Right cardiac atrium (tissue), 5 donors: ENCODE data around the gene HAUS6. TPM values are rescaled to one million over a fixed set of nuclear protein-coding genes. Genes with fewer than 3 reads are reported as not detected.
A peak's percentile ranks its signal among the peaks of the same experiment; 100 is the strongest.
"Not testable (repeated sequence)": the region's sequence is repeated elsewhere in the genome, so short reads cannot be mapped to it uniquely, and the experiment has no call there.

Experiments
- ATAC-seq, 2 donors: fragments of 200-7000 bp; cut with Tn5 transposase; one replicate each; pipeline versions ENCODE4 v1.8.0 to v1.9.1; 2020; ENCODE audit warnings: moderate library complexity in 2 of 2, mild to moderate bottlenecking in 1 of 2
- DNase-seq, 3 donors: peaks; one replicate each; pipeline ENCODE4 v3.0.0-alpha.2; 2020
- H3K27ac ChIP-seq: one replicate; pipeline ENCODE4 v1.5.1; 2013; ENCODE audit warnings: mild to moderate bottlenecking, low read length, control low read depth, moderate library complexity
- H3K27me3 ChIP-seq: one replicate; pipeline ENCODE4 v1.6.1; 2013; ENCODE audit not compliant: control insufficient read depth, insufficient read depth
- H3K4me1 ChIP-seq: one replicate; pipeline ENCODE4 v1.6.1; 2013; ENCODE audit warnings: low read length; ENCODE audit not compliant: control insufficient read depth, insufficient read depth
- H3K4me3 ChIP-seq: one replicate; pipeline ENCODE4 v1.5.1; 2013; ENCODE audit warnings: low read length, control low read depth
- H3K9me3 ChIP-seq: one replicate; pipeline ENCODE4 v1.6.1; 2013; ENCODE audit warnings: low read length; ENCODE audit not compliant: control insufficient read depth
- WGBS: extraction: QIAGEN DNeasy Blood & Tissue Kit; methylation state at CpG from one replicate; pipeline ENCODE4 v1.1.7; 2013; 5-methylcytosine and 5-hydroxymethylcytosine counted together
- intact Hi-C, 4 donors: fragments of 100-400 bp; cut with DNase I; formaldehyde crosslinking; loops; one replicate each; pipeline versions ENCODE4 v1.11.0 to v1.14.0; 2022 to 2023
- polyA plus RNA-seq: library from polyadenylated mRNA; stranded (reverse); fragments of 200-250 nt; gene quantifications from one replicate; pipeline ENCODE4 v1.2.3, GENCODE V29; 2013
- total RNA-seq, 4 donors: library from RNA; stranded (reverse); fragmentation: NEBNext Ultra II Directional; extraction: Animal tissue kit (Norgen Biotek cat#: 25700); gene quantifications; one replicate each; pipeline ENCODE4 v1.2.1, GENCODE V29; 2021
- donor health status: healthy with polysubstance abuse.
- donor health status: DM: no; HTN: yes; CAD: no.
- donor health status: DM: no; HTN: no; CAD: no.
- donor health status: DM: no; HTN: yes; CAD: no; lungs with severe emphysema.
- donor health status: DM: yes; HTN: yes; CAD: no.

HAUS6 gene
- total and polyA plus RNA-seq, 5 donors: 2.8 to 9.2 (median 6.6) TPM

DNA sequence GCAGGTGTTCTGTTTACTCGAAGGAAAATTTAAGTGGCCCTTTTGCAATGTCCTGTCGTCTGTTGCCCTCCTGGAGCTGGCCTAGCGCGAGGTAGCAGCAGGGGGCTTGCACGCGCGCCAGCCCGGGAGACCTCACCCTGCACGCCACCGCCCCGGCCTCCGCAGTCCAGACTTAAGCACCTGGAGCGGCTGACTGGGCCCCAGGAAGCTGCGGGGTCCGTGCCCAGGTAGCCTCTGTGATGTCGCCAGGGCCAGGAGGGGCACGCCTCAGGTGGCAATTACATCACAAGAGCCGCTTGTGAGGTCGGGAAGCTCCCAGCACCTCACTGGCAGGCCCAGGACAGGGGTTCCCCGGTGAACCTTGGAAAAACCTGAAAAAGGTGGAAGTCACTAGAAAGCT is 69.7 kb downstream of the HAUS6 start, which contains the start of gene SAXO1:
SAXO1 (minus strand) TSS at position 195 of the 400 bp plus-strand sequence. CDS start 301 bp downstream, outside the sequence.
- WGBS: 78% methylated on average over 20 of the region's 20 CpGs
- no peak for DNase-seq
- ATAC-seq: peak; percentile 28 to 40
- intact Hi-C loops: loop anchor here in 1 of 4 donors (10.0 kb wide), 1 partner anchor 1188 kb away; no protein-coding TSS in a partner anchor
- Histone ChIP-seq H3K9me3 (no peaks in the 10 kb centered on the region), H3K4me3 (no peak within 1 kb of the TSS), H3K27me3 (no peaks in the 10 kb centered on the region), H3K4me1 (no peaks in the 10 kb centered on the region), H3K27ac (no peak within 1 kb of the TSS)

DNA sequence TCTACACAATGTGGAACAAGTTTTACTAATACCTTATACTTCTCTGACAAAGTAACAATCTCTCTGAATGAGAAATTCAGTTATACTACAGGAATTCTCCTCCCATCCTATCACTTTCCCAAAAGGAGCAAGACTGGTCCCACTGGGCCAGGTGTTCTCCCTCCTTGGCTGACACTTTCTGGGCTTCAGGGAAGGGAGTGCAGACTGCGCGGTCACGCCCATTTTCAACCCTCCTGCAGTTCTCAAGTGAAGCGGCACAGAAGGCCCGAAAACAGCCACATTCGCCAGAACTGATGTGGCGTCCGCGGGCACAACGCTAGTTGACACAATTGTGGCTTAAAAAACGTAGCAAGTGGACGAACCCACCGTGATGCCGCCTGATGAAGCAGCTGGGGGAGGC is 70.3 kb downstream of the HAUS6 start:
- no peak overlapping the region for H3K4me3 ChIP-seq
- no peaks in the 10 kb centered on the region for H3K9me3 ChIP-seq
- no peak for ATAC-seq
- intact Hi-C loops: loop anchor here in 1 of 4 donors (10.0 kb wide), 1 partner anchor 1188 kb away; no protein-coding TSS in a partner anchor
- no peak overlapping the region for H3K27ac ChIP-seq
- DNase-seq: no peak
- no peaks in the 10 kb centered on the region for H3K4me1 ChIP-seq
- no peaks in the 10 kb centered on the region for H3K27me3 ChIP-seq
- 63% methylated on average over 14 of the region's 14 CpGs for WGBS

DNA sequence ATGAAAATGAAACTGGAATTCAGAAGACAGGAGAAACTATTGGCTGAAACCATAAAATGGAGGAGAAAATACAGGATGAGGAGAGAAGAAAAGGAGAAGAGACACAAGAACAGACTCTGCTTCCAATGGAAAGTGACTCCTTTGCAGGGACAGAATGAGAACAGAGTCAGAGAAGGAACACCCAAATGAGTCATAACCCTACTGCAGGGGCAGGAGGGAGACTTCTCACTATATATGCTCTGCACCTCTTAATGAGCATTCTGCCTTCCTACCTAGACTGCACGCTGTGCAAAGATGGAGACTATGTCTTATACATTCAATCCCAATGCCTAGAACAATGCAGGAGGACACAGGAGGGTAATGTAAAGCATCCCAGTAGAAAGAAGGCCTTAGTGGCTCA is 71.8 kb downstream of the HAUS6 start:
- no peaks in the 10 kb centered on the region for H3K9me3 ChIP-seq
- ATAC-seq (no peak), DNase-seq (no peak)
- H3K4me1 ChIP-seq: no peaks in the 10 kb centered on the region
- 98% methylated on average over 1 of the region's 1 CpG for WGBS
- no peak overlapping the region for H3K27ac ChIP-seq
- intact Hi-C loops: loop anchor here in 1 of 4 donors (10.0 kb wide), 1 partner anchor 1186 kb away; no protein-coding TSS in a partner anchor
- no peaks in the 10 kb centered on the region for H3K27me3 ChIP-seq
- H3K4me3 ChIP-seq: no peak overlapping the region

DNA sequence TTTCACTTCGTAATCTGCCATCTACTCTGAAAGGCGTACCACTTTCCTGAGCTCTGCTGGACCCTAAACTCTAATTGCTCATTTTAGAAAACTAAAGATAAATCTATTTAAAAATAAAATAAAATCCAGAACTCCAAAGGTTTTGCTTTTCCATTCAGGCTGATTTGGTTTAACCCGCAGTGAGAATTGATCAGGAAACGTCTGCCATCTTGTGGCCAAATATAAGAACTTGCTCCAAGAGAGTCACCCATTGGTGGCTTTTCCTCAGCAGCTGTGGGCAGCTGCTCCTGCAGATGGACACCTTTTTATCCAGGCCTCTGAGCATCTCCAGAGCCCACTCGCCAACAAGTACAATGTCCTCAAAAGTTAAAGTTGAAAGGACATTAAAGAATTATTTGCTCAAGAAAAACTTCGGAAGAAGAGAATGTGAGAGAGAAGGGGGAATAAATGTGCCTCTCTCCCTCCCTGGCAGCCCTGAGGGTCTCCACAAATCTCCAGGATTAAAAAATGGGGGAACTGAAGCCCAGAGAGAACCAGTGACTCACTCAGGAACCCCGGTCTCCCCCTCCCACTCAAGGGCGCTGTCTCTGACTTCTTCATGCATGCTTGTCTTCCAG is 73.8 kb downstream of the HAUS6 start:
- WGBS: 26% methylated on average over 8 of the region's 8 CpGs
- DNase-seq: peak in 2 of 3 donors; percentile 18 to 60
- intact Hi-C loops: loop anchor here in 3 of 4 donors (5.0 to 10.0 kb wide), 3 partner anchors 584 to 774 kb away; no protein-coding TSS in a partner anchor

DNA sequence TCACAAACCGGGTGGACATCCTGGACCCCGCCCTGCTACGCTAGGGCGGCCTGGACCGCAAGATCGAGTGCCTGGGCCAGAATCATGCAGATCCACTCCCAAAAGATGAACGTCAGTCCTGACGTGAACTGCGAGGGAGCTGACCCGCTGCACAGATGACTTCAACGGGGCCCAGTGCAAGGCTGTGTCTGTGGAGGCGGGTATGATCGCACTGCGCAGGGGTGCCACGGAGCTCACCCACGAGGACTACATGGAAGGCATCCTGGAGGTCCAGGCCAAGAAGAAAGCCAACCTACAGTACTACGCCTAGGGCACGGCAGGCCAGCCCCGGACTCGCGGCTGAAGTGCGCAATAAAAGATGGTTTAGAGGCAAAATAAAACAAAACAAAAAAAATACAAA is 74.9 kb downstream of the HAUS6 start:
- ATAC-seq (peak; percentile 18 to 32), DNase-seq (no peak)
- intact Hi-C loops: loop anchor here in 3 of 4 donors (5.0 to 10.0 kb wide), 3 partner anchors 583 to 773 kb away; no protein-coding TSS in a partner anchor
- H3K9me3 ChIP-seq: no peaks in the 10 kb centered on the region
- H3K27me3 ChIP-seq: no peaks in the 10 kb centered on the region
- H3K4me3 ChIP-seq: no peak overlapping the region
- no peak overlapping the region for H3K27ac ChIP-seq
- no peaks in the 10 kb centered on the region for H3K4me1 ChIP-seq
- 95% methylated on average over 22 of the region's 22 CpGs for WGBS

More for the DNA sequence above, 73.8 kb downstream of the HAUS6 start:
- H3K9me3 ChIP-seq: no peaks in the 10 kb centered on the region
- no peak overlapping the region for H3K4me3 ChIP-seq
- no peak overlapping the region for H3K27ac ChIP-seq
- no peaks in the 10 kb centered on the region for H3K4me1 ChIP-seq
- peak; percentile 66 to 70 for ATAC-seq
- H3K27me3 ChIP-seq: no peaks in the 10 kb centered on the region

DNA sequence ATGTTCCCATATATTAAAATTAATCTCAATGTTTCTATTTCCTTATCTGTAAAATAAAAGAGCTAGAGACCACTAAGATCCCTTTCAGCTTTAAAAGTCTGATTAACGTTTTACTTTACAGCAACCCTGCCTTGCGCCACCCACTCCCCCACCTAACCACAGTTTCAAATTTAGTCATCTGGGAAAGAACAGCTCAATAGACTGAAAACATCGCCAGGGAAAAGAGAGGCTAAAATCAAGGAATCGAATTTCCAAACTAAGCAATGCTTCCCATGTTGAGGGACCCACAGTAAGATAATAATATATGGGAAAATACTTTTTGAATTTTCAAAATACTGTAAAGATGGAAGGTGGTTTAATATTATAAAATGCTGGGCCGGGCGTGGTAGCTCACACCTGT is 76.3 kb downstream of the HAUS6 start:
- H3K27ac ChIP-seq: no peak overlapping the region
- H3K9me3 ChIP-seq: no peaks in the 10 kb centered on the region
- 88% methylated on average over 6 of the region's 6 CpGs for WGBS
- intact Hi-C loops: loop anchor here in 3 of 4 donors (5.0 to 10.0 kb wide), 3 partner anchors 582 to 772 kb away; no protein-coding TSS in a partner anchor
- no peaks in the 10 kb centered on the region for H3K27me3 ChIP-seq
- no peaks in the 10 kb centered on the region for H3K4me1 ChIP-seq
- ATAC-seq: no peak
- H3K4me3 ChIP-seq: no peak overlapping the region
- DNase-seq: no peak

DNA sequence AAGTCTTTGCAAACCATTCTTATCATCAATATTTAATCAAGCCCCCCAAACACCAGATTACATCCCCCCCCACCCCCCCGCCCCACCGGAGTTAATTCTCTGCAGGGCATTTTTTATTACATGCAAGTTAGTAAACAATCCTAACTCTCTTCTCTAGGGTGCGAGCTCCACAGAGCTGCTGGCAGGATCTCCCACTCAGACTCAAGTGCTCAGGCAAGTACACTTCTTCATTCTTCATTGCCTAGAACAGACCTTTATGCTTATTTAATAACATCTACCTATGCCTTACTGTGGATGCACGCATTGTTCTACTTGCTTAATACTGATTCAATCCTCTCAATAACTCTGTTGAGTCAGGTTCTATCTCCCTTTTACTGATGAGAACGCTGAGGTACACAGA is 79.6 kb downstream of the HAUS6 start:
- intact Hi-C loops: loop anchor here in 3 of 4 donors (10.0 kb wide), 2 partner anchors 578 to 768 kb away; no protein-coding TSS in a partner anchor
- ATAC-seq: no peak
- Histone ChIP-seq H3K27me3 (no peaks in the 10 kb centered on the region), H3K9me3 (no peaks in the 10 kb centered on the region), H3K4me1 (no peaks in the 10 kb centered on the region), H3K27ac (no peak overlapping the region), H3K4me3 (no peak overlapping the region)
- no peak for DNase-seq
- WGBS: 76% methylated on average over 5 of the region's 5 CpGs

DNA sequence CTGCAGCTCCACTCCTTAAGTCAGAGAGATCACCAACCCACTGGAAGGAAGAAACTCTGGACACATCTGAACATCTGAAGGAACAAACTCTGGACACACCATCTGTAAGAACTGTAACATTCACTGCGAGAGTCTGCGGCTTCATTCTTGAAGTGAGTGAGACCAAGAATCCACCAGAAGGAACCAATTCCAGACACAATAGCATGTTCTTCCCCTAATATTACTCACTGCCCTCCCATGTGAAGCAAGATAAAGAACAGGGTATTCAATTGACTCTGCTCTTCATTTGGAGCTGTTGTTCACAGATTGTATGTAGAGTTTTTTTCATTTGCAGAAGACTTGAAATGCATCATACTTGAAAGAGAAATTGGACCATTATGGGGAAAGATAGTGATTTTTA is 80.5 kb downstream of the HAUS6 start:
- no peaks in the 10 kb centered on the region for H3K27me3 ChIP-seq
- no peak overlapping the region for H3K27ac ChIP-seq
- DNase-seq (no peak), ATAC-seq (no peak)
- intact Hi-C loops: loop anchor here in 3 of 4 donors (10.0 kb wide), 2 partner anchors 577 to 767 kb away; no protein-coding TSS in a partner anchor
- WGBS: 96% methylated on average over 2 of the region's 2 CpGs
- H3K9me3 ChIP-seq: no peaks in the 10 kb centered on the region
- H3K4me3 ChIP-seq: no peak overlapping the region
- no peaks in the 10 kb centered on the region for H3K4me1 ChIP-seq

DNA sequence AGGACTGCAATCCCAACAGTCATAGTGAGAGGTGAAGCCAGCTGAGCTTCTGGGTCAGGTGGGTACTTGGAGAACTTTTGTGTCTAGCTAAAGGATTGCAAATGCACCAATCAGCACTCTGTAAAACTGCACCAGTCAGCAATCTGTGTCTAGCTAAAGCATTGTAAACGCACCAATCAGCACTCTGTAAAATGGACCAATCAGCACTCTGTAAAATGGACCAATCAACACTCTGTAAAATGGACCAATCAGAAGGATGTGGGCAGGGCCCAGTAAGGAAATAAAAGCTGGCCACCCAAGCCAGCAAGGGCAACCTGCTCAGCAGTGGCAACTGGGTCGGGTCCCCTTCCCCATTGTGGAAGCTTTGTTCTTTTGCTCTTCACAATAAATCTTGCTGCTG is 81.1 kb downstream of the HAUS6 start:
- DNase-seq, H3K27ac ChIP-seq, H3K4me1 ChIP-seq, ATAC-seq, H3K9me3 ChIP-seq, H3K4me3 ChIP-seq, H3K27me3 ChIP-seq: not testable (repeated sequence)
- intact Hi-C loops: loop anchor here in 3 of 4 donors (10.0 kb wide), 2 partner anchors 577 to 767 kb away; no protein-coding TSS in a partner anchor
- WGBS: 99% methylated on average over 2 of the region's 2 CpGs

DNA sequence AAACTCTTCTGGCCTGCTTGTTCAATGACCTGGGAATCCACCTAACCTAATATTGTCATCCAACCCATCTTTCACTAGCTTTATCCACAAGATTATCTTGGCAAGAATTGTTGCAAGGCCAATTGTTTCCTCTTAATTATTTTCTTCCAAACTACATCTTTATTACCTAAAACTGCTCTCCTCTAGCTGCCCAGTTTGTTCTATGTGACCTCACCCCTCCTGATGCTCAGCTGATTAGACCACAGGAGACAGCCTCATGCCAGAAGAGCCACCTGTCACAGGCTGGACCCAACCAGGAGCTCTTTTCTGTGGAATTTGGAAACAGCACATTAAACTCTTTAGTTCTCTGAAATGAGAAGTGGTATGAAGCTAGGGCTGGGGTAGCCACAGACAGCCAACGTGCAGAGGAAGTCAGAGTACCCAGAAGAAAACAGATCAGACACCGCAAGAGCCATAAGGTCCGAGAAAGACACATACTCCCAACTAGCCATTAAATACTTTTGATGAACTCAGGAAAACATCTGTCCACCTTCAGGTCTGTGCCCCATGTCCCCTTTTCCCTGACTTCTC is 81.7 kb downstream of the HAUS6 start:
- Histone ChIP-seq H3K27me3 (no peaks in the 10 kb centered on the region), H3K4me3 (no peak overlapping the region), H3K27ac (no peak overlapping the region), H3K4me1 (no peaks in the 10 kb centered on the region), H3K9me3 (no peaks in the 10 kb centered on the region)
- intact Hi-C loops: loop anchor here in 3 of 4 donors (10.0 kb wide), 2 partner anchors 576 to 766 kb away; no protein-coding TSS in a partner anchor
- no peak for ATAC-seq
- DNase-seq: no peak
- 81% methylated on average over 3 of the region's 3 CpGs for WGBS

DNA sequence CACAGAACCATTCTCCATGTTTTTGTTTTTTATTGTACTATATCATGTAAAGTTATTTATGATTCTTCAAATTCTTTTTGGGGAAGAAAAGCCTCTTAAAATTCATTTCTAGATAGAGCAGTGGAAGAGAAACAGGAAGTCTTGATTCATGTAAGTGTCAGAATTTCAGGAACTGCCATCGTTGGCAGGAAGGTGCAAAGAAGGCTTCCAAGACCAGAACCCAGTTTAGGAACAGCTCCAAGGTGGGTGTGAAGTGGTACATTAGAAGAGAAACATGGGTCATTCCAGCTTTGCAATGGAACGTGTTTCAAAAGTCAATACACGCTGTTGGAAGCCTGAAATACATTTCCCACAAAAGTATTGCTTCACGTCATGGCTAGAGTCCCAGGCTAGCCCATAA is 84.5 kb downstream of the HAUS6 start:
- DNase-seq (no peak), ATAC-seq (no peak)
- no peaks in the 10 kb centered on the region for H3K9me3 ChIP-seq
- intact Hi-C loops: loop anchor here in 2 of 4 donors (10.0 kb wide), 2 partner anchors 583 to 1203 kb away; no protein-coding TSS in a partner anchor
- H3K27ac ChIP-seq: no peak overlapping the region
- no peaks in the 10 kb centered on the region for H3K4me1 ChIP-seq
- WGBS: 49% methylated on average over 4 of the region's 4 CpGs
- no peak overlapping the region for H3K4me3 ChIP-seq
- H3K27me3 ChIP-seq: no peaks in the 10 kb centered on the region
